Measurements from ENCODE around the gene ZCWPW1.

- no peak for TF ChIP-seq POLR2A (IDR thresholded peaks at IDR 0.05; ENCODE audit: low read depth, low read length)
- no peak for TF ChIP-seq SIN3A (IDR thresholded peaks at IDR 0.05; ENCODE audit: low read depth, low read length)
- TF ChIP-seq, protein P1, sequence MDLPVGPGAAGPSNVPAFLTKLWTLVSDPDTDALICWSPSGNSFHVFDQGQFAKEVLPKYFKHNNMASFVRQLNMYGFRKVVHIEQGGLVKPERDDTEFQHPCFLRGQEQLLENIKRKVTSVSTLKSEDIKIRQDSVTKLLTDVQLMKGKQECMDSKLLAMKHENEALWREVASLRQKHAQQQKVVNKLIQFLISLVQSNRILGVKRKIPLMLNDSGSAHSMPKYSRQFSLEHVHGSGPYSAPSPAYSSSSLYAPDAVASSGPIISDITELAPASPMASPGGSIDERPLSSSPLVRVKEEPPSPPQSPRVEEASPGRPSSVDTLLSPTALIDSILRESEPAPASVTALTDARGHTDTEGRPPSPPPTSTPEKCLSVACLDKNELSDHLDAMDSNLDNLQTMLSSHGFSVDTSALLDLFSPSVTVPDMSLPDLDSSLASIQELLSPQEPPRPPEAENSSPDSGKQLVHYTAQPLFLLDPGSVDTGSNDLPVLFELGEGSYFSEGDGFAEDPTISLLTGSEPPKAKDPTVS (IDR thresholded peaks at IDR 0.05; ENCODE audit: low read depth, low read length): no peak
- no peak for TF ChIP-seq SREBF2 (IDR thresholded peaks at IDR 0.05; ENCODE audit: low read length)
- no peak for TF ChIP-seq CBX3 (IDR thresholded peaks at IDR 0.05; ENCODE audit: borderline replicate concordance, low read depth)
- TF ChIP-seq, protein P2, sequence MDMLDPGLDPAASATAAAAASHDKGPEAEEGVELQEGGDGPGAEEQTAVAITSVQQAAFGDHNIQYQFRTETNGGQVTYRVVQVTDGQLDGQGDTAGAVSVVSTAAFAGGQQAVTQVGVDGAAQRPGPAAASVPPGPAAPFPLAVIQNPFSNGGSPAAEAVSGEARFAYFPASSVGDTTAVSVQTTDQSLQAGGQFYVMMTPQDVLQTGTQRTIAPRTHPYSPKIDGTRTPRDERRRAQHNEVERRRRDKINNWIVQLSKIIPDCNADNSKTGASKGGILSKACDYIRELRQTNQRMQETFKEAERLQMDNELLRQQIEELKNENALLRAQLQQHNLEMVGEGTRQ (IDR thresholded peaks at IDR 0.05; ENCODE audit: borderline replicate concordance, low read depth, low read length): no peak
- no peak for TF ChIP-seq RAD21 (IDR thresholded peaks at IDR 0.05; ENCODE audit: insufficient read depth, low read depth, low read length)
- TF ChIP-seq SUZ12 (IDR thresholded peaks at IDR 0.05; ENCODE audit: unreplicated experiment): no peak
- no peak for TF ChIP-seq CTCF (IDR thresholded peaks at IDR 0.05 in 2 of 3, conservative IDR thresholded peaks at IDR 0.05 in 1 of 3; ENCODE audit: control insufficient read depth in 2 of 3, extremely low read depth in 1 of 3, insufficient read depth in 1 of 3, low read depth in 3 of 3, low read length in 3 of 3)
- no peak for TF ChIP-seq NRF1 (conservative IDR thresholded peaks at IDR 0.05; ENCODE audit: low read depth, low read length)
- no peak for TF ChIP-seq TCF12 (IDR thresholded peaks at IDR 0.05; ENCODE audit: low read depth, low read length)
- no peak for TF ChIP-seq EZH2 (IDR thresholded peaks at IDR 0.05; ENCODE audit: borderline replicate concordance, control insufficient read depth, low read depth, low read length)
These were observed 4.7 kb upstream of the ZCWPW1 start for GRCh38 chr7:100433276-100433591.
